ENCODE data around the gene FGF19. TPM values are rescaled to one million over a fixed set of nuclear protein-coding genes. Genes with fewer than 3 reads are reported as not detected.
"Not testable (repeated sequence)": the region's sequence is repeated elsewhere in the genome, so short reads cannot be mapped to it uniquely, and the experiment has no call there.

The FGF19 gene
- total RNA-seq, 1 donor from 2014 or later, result not detected

GRCh38 chr11:69687969-69688771, 15.7 kb downstream of the FGF19 start:
- not testable (repeated sequence) for H3K4me1 ChIP-seq (ENCODE audit: control insufficient read depth in 3 of 3, insufficient read depth in 3 of 3, low read length in 3 of 3); H3K9ac ChIP-seq (ENCODE audit: low read depth in 1 of 3, low read length in 3 of 3); H3K9me3 ChIP-seq (ENCODE audit: control insufficient read depth in 3 of 3, low read length in 3 of 3); H3K27ac ChIP-seq (ENCODE audit: low read depth, low read length); H3K4me3 ChIP-seq (ENCODE audit: low read length in 3 of 3); H3K36me3 ChIP-seq (ENCODE audit: control insufficient read depth in 3 of 3, insufficient read depth in 3 of 3, low read length in 3 of 3); H3K27me3 ChIP-seq (ENCODE audit: control insufficient read depth in 3 of 3, insufficient read depth in 3 of 3, low read length in 3 of 3)

- H3K9ac ChIP-seq (ENCODE audit: low read depth in 1 of 3, low read length in 3 of 3), result no peak overlapping the region
- H3K4me1 ChIP-seq (ENCODE audit: control insufficient read depth in 3 of 3, insufficient read depth in 3 of 3, low read length in 3 of 3), result peaks cover 0 to 4% (median 0%) of the 10 kb centered on the region in 3 donors
- peaks cover 0 to 8% (median 3%) of the 10 kb centered on the region in 3 donors for H3K27me3 ChIP-seq (ENCODE audit: control insufficient read depth in 3 of 3, insufficient read depth in 3 of 3, low read length in 3 of 3)
- H3K4me3 ChIP-seq (ENCODE audit: low read length in 3 of 3), result no peak overlapping the region
- no peaks in the 10 kb centered on the region for H3K9me3 ChIP-seq (ENCODE audit: control insufficient read depth in 3 of 3, low read length in 3 of 3)
- H3K36me3 ChIP-seq (ENCODE audit: control insufficient read depth in 3 of 3, insufficient read depth in 3 of 3, low read length in 3 of 3), result no peaks in the 10 kb centered on the region
- H3K27ac ChIP-seq (ENCODE audit: low read depth, low read length), result no peak overlapping the region
Observed at GRCh38 chr11:69686856-69687255, 17.0 kb downstream of the FGF19 start.

- H3K27ac ChIP-seq (ENCODE audit: low read depth, low read length), result no peak overlapping the region
- H3K36me3 ChIP-seq (ENCODE audit: control insufficient read depth in 3 of 3, insufficient read depth in 3 of 3, low read length in 3 of 3), result no peaks in the 10 kb centered on the region
- peaks cover 0 to 4% (median 0%) of the 10 kb centered on the region in 3 donors for H3K4me1 ChIP-seq (ENCODE audit: control insufficient read depth in 3 of 3, insufficient read depth in 3 of 3, low read length in 3 of 3)
- no peak overlapping the region for H3K9ac ChIP-seq (ENCODE audit: low read depth in 1 of 3, low read length in 3 of 3)
- H3K27me3 ChIP-seq (ENCODE audit: control insufficient read depth in 3 of 3, insufficient read depth in 3 of 3, low read length in 3 of 3), result peaks cover 0 to 8% (median under 1%) of the 10 kb centered on the region in 3 donors
- H3K9me3 ChIP-seq (ENCODE audit: control insufficient read depth in 3 of 3, low read length in 3 of 3), result no peaks in the 10 kb centered on the region
- H3K4me3 ChIP-seq (ENCODE audit: low read length in 3 of 3), result no peak overlapping the region
Observed at GRCh38 chr11:69686452-69686851, 17.4 kb downstream of the FGF19 start.

GRCh38 chr11:69685348-69685747, 18.5 kb downstream of the FGF19 start:
- peaks cover 0 to 8% (median 0%) of the 10 kb centered on the region in 3 donors for H3K27me3 ChIP-seq (ENCODE audit: control insufficient read depth in 3 of 3, insufficient read depth in 3 of 3, low read length in 3 of 3)
- H3K27ac ChIP-seq (ENCODE audit: low read depth, low read length), result no peak overlapping the region
- no peak overlapping the region for H3K4me3 ChIP-seq (ENCODE audit: low read length in 3 of 3)
- no peak overlapping the region for H3K9ac ChIP-seq (ENCODE audit: low read depth in 1 of 3, low read length in 3 of 3)
- peaks cover 0 to 4% (median 0%) of the 10 kb centered on the region in 3 donors for H3K4me1 ChIP-seq (ENCODE audit: control insufficient read depth in 3 of 3, insufficient read depth in 3 of 3, low read length in 3 of 3)
- H3K9me3 ChIP-seq (ENCODE audit: control insufficient read depth in 3 of 3, low read length in 3 of 3), result no peaks in the 10 kb centered on the region
- H3K36me3 ChIP-seq (ENCODE audit: control insufficient read depth in 3 of 3, insufficient read depth in 3 of 3, low read length in 3 of 3), result no peaks in the 10 kb centered on the region

- H3K9me3 ChIP-seq (ENCODE audit: control insufficient read depth in 3 of 3, low read length in 3 of 3), result no peaks in the 10 kb centered on the region
- H3K27me3 ChIP-seq (ENCODE audit: control insufficient read depth in 3 of 3, insufficient read depth in 3 of 3, low read length in 3 of 3), result peaks cover 0 to 8% (median 0%) of the 10 kb centered on the region in 3 donors
- no peak overlapping the region for H3K27ac ChIP-seq (ENCODE audit: low read depth, low read length)
- H3K36me3 ChIP-seq (ENCODE audit: control insufficient read depth in 3 of 3, insufficient read depth in 3 of 3, low read length in 3 of 3), result no peaks in the 10 kb centered on the region
- H3K4me1 ChIP-seq (ENCODE audit: control insufficient read depth in 3 of 3, insufficient read depth in 3 of 3, low read length in 3 of 3), result peaks cover 0 to 4% (median 0%) of the 10 kb centered on the region in 3 donors
- H3K4me3 ChIP-seq (ENCODE audit: low read length in 3 of 3), result no peak overlapping the region
- H3K9ac ChIP-seq (ENCODE audit: low read depth in 1 of 3, low read length in 3 of 3), result no peak overlapping the region
Observed at GRCh38 chr11:69684651-69685050, 19.2 kb downstream of the FGF19 start.

- Histone ChIP-seq H3K27ac (ENCODE audit: low read depth, low read length) (no peak overlapping the region), H3K9me3 (ENCODE audit: control insufficient read depth in 3 of 3, low read length in 3 of 3) (no peaks in the 10 kb centered on the region), H3K9ac (ENCODE audit: low read depth in 1 of 3, low read length in 3 of 3) (no peak overlapping the region), H3K4me1 (ENCODE audit: control insufficient read depth in 3 of 3, insufficient read depth in 3 of 3, low read length in 3 of 3) (peaks cover 0 to 4% (median 0%) of the 10 kb centered on the region in 3 donors), H3K27me3 (ENCODE audit: control insufficient read depth in 3 of 3, insufficient read depth in 3 of 3, low read length in 3 of 3) (peaks cover 0 to 8% (median 0%) of the 10 kb centered on the region in 3 donors), H3K36me3 (ENCODE audit: control insufficient read depth in 3 of 3, insufficient read depth in 3 of 3, low read length in 3 of 3) (no peaks in the 10 kb centered on the region), H3K4me3 (ENCODE audit: low read length in 3 of 3) (no peak overlapping the region)
Observed at GRCh38 chr11:69683764-69684333, 20.0 kb downstream of the FGF19 start.

GRCh38 chr11:69682681-69683326, 21.0 kb downstream of the FGF19 start:
- Histone ChIP-seq H3K27ac (ENCODE audit: low read depth, low read length) (no peak overlapping the region), H3K9ac (ENCODE audit: low read depth in 1 of 3, low read length in 3 of 3) (no peak overlapping the region), H3K4me3 (ENCODE audit: low read length in 3 of 3) (no peak overlapping the region), H3K9me3 (ENCODE audit: control insufficient read depth in 3 of 3, low read length in 3 of 3) (no peaks in the 10 kb centered on the region), H3K27me3 (ENCODE audit: control insufficient read depth in 3 of 3, insufficient read depth in 3 of 3, low read length in 3 of 3) (peaks cover 0 to 8% (median 0%) of the 10 kb centered on the region in 3 donors), H3K4me1 (ENCODE audit: control insufficient read depth in 3 of 3, insufficient read depth in 3 of 3, low read length in 3 of 3) (peaks cover 0 to 4% (median 0%) of the 10 kb centered on the region in 3 donors), H3K36me3 (ENCODE audit: control insufficient read depth in 3 of 3, insufficient read depth in 3 of 3, low read length in 3 of 3) (no peaks in the 10 kb centered on the region)

GRCh38 chr11:69682221-69682620, 21.6 kb downstream of the FGF19 start:
- peaks cover 0 to 4% (median 0%) of the 10 kb centered on the region in 3 donors for H3K4me1 ChIP-seq (ENCODE audit: control insufficient read depth in 3 of 3, insufficient read depth in 3 of 3, low read length in 3 of 3)

GRCh38 chr11:69680688-69681087, 23.1 kb downstream of the FGF19 start:
- Histone ChIP-seq H3K4me1 (ENCODE audit: control insufficient read depth in 3 of 3, insufficient read depth in 3 of 3, low read length in 3 of 3) (peaks cover 0 to 3% (median 2%) of the 10 kb centered on the region in 3 donors), H3K9me3 (ENCODE audit: control insufficient read depth in 3 of 3, low read length in 3 of 3) (no peaks in the 10 kb centered on the region), H3K36me3 (ENCODE audit: control insufficient read depth in 3 of 3, insufficient read depth in 3 of 3, low read length in 3 of 3) (no peaks in the 10 kb centered on the region), H3K27me3 (ENCODE audit: control insufficient read depth in 3 of 3, insufficient read depth in 3 of 3, low read length in 3 of 3) (peaks cover 0 to 2% (median 0%) of the 10 kb centered on the region in 3 donors), H3K4me3 (ENCODE audit: low read length in 3 of 3) (no peak overlapping the region), H3K27ac (ENCODE audit: low read depth, low read length) (no peak overlapping the region), H3K9ac (ENCODE audit: low read depth in 1 of 3, low read length in 3 of 3) (no peak overlapping the region)

More at GRCh38 chr11:69682221-69682620, 21.6 kb downstream of the FGF19 start:
- no peak overlapping the region for H3K9ac ChIP-seq (ENCODE audit: low read depth in 1 of 3, low read length in 3 of 3)
- peaks cover 0 to 8% (median 0%) of the 10 kb centered on the region in 3 donors for H3K27me3 ChIP-seq (ENCODE audit: control insufficient read depth in 3 of 3, insufficient read depth in 3 of 3, low read length in 3 of 3)
- no peak overlapping the region for H3K27ac ChIP-seq (ENCODE audit: low read depth, low read length)
- no peaks in the 10 kb centered on the region for H3K9me3 ChIP-seq (ENCODE audit: control insufficient read depth in 3 of 3, low read length in 3 of 3)
- H3K4me3 ChIP-seq (ENCODE audit: low read length in 3 of 3), result no peak overlapping the region
- H3K36me3 ChIP-seq (ENCODE audit: control insufficient read depth in 3 of 3, insufficient read depth in 3 of 3, low read length in 3 of 3), result no peaks in the 10 kb centered on the region

- Histone ChIP-seq H3K27me3 (ENCODE audit: control insufficient read depth in 3 of 3, insufficient read depth in 3 of 3, low read length in 3 of 3) (no peaks in the 10 kb centered on the region), H3K4me1 (ENCODE audit: control insufficient read depth in 3 of 3, insufficient read depth in 3 of 3, low read length in 3 of 3) (peaks cover 15 to 26% (median 17%) of the 10 kb centered on the region in 3 donors), H3K27ac (ENCODE audit: low read depth, low read length) (no peak overlapping the region), H3K9ac (ENCODE audit: low read depth in 1 of 3, low read length in 3 of 3) (no peak overlapping the region), H3K36me3 (ENCODE audit: control insufficient read depth in 3 of 3, insufficient read depth in 3 of 3, low read length in 3 of 3) (no peaks in the 10 kb centered on the region), H3K4me3 (ENCODE audit: low read length in 3 of 3) (no peak overlapping the region), H3K9me3 (ENCODE audit: control insufficient read depth in 3 of 3, low read length in 3 of 3) (no peaks in the 10 kb centered on the region)
Observed at GRCh38 chr11:69677749-69678148, 26.1 kb downstream of the FGF19 start.
